Measurements from ENCODE around the gene ZBED2.

DNA sequence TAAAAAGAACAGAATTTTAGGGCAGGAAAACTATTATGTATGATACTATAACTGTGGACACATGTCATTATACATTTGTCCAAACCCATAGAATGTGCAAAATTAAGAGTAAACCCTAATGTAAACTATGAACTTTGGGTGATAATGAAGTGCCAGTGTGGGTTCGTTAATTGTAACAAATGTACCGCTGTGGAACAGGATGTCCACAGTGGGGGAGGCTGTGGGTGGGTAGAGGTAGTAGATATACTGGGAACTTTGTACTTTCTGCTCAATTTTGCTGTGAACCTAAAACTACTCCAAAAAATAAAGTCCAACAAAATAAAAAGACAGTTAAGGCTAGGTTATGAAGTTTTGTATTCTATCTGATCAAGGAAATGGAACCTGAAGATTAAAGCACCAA lies 28.3 kb downstream of the ZBED2 start:
- TF ChIP-seq CTCF (optimal IDR thresholded peaks at IDR 0.05 in 1 of 3, IDR thresholded peaks at IDR 0.05 in 1 of 3, conservative IDR thresholded peaks at IDR 0.05 in 1 of 3; ENCODE audit: extremely low read depth in 1 of 3, insufficient read depth in 2 of 3, low read length in 3 of 3): no peak
- no peak for TF ChIP-seq EZH2 (IDR thresholded peaks at IDR 0.05; ENCODE audit: low read length)

All from keratinocyte (primary cell).